WERI-Rb-1 (cell line): ENCODE measurements around the gene PMFBP1.
"Not testable (repeated sequence)": the region's sequence is repeated elsewhere in the genome, so short reads cannot be mapped to it uniquely, and the experiment has no call there.

Source experiments
- DNase-seq: peaks from one replicate; pipeline ENCODE4 v3.0.0-alpha.2; 2020
- H3K27ac ChIP-seq: fragments of 250-450 bp; sonication (Bioruptor Pico); 2 replicates; pipeline ENCODE4 v1.5.1; 2020; ENCODE audit warnings: mild to moderate bottlenecking, moderate library complexity
- H3K27me3 ChIP-seq: fragments of 250-450 bp; sonication (Bioruptor Pico); 2 replicates; pipeline ENCODE4 v1.5.1; 2021; ENCODE audit warnings: mild to moderate bottlenecking, low read depth, moderate library complexity; ENCODE audit not compliant: insufficient read depth, severe bottlenecking
- H3K36me3 ChIP-seq: fragments of 250-450 bp; sonication (Bioruptor Pico); 2 replicates; pipeline ENCODE4 v1.5.1; 2020; ENCODE audit warnings: mild to moderate bottlenecking, moderate library complexity
- H3K4me3 ChIP-seq: 2 replicates; pipeline ENCODE4 v1.5.1; 2011; ENCODE audit warnings: low read depth, mild to moderate bottlenecking, control low read depth, low read length
- H3K9me3 ChIP-seq: fragments of 250-450 bp; sonication (Bioruptor Pico); 2 replicates; pipeline ENCODE4 v1.5.1; 2021; ENCODE audit warnings: mild to moderate bottlenecking, moderate library complexity; ENCODE audit not compliant: severe bottlenecking
- TF ChIP-seq, protein P1 (sequence below): IDR thresholded peaks from 2 replicates; pipeline ENCODE4 v1.5.1; 2011; ENCODE audit warnings: low read depth, mild to moderate bottlenecking, control low read depth, inconsistent platforms, low read length

Gene PMFBP1

DNA sequence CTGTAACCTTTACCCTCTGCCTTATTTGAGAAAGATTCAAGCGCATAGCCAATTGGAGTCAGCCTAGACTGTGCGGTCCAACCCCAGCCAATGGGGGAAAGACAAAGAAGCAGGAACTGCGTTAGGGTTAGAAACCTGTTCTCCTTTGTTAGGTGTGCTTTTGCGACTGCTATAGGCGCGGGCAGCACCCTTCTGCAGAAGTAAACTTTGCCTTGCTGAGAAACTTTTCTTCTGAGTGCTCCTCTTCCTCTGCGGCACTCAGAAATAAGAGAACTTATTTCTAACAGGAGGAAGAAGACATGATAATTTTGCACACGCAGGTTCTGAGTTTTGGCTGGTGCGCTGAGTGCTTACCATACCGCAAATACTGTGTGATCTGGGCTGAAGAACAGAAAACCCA lies 87.5 kb downstream of the PMFBP1 start:
- TF ChIP-seq, protein P1, sequence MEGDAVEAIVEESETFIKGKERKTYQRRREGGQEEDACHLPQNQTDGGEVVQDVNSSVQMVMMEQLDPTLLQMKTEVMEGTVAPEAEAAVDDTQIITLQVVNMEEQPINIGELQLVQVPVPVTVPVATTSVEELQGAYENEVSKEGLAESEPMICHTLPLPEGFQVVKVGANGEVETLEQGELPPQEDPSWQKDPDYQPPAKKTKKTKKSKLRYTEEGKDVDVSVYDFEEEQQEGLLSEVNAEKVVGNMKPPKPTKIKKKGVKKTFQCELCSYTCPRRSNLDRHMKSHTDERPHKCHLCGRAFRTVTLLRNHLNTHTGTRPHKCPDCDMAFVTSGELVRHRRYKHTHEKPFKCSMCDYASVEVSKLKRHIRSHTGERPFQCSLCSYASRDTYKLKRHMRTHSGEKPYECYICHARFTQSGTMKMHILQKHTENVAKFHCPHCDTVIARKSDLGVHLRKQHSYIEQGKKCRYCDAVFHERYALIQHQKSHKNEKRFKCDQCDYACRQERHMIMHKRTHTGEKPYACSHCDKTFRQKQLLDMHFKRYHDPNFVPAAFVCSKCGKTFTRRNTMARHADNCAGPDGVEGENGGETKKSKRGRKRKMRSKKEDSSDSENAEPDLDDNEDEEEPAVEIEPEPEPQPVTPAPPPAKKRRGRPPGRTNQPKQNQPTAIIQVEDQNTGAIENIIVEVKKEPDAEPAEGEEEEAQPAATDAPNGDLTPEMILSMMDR = no peak

DNA sequence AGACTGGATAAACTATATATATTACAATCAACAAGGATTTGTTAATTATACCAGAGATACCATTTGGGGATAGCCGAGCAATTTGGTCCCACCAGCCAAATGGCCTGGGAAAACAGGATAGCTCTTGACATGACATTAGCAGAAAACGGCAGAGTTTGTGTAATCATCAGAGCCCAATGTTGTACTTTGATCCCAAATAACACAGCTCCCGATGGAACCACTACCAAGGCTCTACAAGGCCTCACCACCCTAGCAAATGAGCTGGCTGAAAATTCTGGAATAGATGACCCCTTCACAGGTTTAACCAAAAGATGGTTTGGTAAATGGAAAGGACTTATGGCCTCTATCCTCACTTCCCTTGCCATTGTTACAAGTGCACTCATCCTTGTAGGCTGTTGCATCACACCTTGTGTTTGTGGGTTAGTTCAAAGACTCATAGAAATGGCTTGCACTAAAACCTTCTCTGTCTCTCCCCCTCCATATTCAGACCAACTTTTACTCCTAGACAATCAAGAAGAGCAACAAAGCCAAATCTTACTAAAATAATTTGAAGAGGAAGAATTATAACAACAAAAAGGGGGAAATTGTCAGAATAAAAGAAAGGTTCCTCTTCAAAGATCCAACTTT lies 88.1 kb downstream of the PMFBP1 start:
- TF ChIP-seq, protein P1 = no peak
- peaks cover 40% of the 10 kb centered on the region for H3K36me3 ChIP-seq
- no peak overlapping the region for H3K4me3 ChIP-seq
- H3K27ac ChIP-seq = no peak overlapping the region
- H3K27me3 ChIP-seq = no peaks in the 10 kb centered on the region
- H3K9me3 ChIP-seq = peaks cover 2% of the 10 kb centered on the region
- no peak for DNase-seq

More for the DNA sequence above, 87.5 kb downstream of the PMFBP1 start:
- no peaks in the 10 kb centered on the region for H3K27me3 ChIP-seq
- no peak for DNase-seq
- peaks cover 45% of the 10 kb centered on the region for H3K36me3 ChIP-seq
- peaks cover 2% of the 10 kb centered on the region for H3K9me3 ChIP-seq
- no peak overlapping the region for H3K27ac ChIP-seq
- H3K4me3 ChIP-seq = no peak overlapping the region

DNA sequence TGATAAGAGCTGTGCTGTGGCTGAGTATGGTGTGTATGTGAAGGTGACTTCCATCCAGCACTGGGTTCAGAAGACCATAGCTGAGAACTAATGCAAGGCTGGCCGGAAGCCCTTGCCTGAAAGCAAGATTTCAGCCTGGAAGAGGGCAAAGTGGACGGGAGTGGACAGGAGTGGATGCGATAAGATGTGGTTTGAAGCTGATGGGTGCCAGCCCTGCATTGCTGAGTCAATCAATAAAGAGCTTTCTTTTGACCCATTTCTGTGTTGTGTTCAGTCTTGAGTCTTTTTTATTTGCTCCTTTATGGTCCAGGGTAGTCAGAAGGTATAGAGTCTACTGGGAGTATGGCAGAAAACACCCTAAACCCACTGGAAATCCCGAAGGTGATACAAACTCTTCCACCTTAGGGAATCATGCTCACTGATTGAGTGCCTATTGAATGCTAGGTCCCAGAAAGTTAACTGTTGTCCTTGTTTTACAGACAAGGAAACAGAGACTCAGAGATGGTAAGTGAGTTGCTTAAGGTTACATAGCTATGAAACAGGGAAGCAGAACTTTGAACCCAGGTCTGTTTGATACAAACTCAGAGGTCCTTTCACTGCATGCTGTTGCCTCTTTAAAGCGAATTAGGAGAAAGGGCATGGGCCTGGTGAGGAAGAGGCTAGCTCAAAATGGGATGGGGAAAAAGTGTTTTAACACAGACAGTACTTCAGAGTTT lies 94.8 kb downstream of the PMFBP1 start:
- not testable (repeated sequence) for H3K27me3 ChIP-seq, H3K9me3 ChIP-seq, H3K4me3 ChIP-seq, DNase-seq, H3K36me3 ChIP-seq, H3K27ac ChIP-seq

DNA sequence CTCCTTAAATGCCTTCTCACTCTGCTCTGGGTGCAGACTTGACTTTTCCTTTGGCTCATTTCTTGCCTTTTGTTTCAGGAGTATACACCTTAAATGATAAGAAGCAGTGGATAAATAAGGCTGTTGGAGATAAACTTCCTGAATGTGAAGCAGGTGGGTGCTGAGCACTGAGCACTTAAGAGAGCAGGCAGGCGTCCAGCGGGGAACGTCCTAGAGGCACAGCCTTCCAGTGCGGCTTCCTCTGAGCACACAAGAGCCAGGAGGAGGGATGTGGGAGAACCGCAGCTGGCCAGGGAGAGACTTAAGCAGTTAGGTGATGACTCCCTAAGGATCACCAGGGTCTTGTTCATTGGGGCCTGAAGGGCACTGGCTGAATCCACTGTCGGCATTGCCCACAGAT lies 96.9 kb downstream of the PMFBP1 start:
- DNase-seq, H3K27ac ChIP-seq, H3K36me3 ChIP-seq, H3K9me3 ChIP-seq, H3K4me3 ChIP-seq, H3K27me3 ChIP-seq: not testable (repeated sequence)

DNA sequence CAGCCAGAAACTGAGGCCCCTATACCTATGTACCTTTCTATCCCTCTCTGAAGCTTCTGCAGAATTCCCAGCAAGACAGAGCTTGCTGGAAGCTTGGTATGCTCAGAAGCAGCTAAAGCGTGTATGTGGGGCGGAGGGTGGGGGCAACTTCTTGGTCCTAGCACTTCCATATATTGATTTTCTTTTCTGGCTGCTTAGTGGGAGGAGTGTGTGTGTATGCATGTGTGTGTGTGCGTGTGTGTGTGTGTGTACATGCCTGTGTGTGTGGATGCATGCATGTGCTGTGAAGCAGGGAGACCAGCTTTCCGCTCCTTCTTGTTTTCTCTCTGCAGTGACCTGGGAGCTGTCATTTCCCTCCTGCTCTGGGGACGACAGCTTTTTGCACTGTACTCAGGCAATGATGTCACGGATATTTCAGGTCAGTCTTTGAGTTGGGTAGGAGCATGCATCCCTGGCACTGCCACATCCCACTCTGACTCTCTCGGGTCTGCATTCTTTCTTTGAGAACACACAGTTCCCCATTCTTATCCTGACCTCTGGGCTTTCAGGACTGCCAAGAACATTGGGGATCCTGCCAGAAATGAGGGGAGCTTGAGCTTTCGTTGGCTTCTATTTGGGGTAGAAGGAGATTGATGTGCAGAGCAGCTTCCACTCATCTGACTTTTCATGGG lies 98.3 kb downstream of the PMFBP1 start:
- H3K36me3 ChIP-seq = no peaks in the 10 kb centered on the region
- no peaks in the 10 kb centered on the region for H3K9me3 ChIP-seq
- H3K27ac ChIP-seq = no peak overlapping the region
- no peaks in the 10 kb centered on the region for H3K27me3 ChIP-seq
- no peak overlapping the region for H3K4me3 ChIP-seq
- TF ChIP-seq, protein P1 = no peak
- no peak for DNase-seq

DNA sequence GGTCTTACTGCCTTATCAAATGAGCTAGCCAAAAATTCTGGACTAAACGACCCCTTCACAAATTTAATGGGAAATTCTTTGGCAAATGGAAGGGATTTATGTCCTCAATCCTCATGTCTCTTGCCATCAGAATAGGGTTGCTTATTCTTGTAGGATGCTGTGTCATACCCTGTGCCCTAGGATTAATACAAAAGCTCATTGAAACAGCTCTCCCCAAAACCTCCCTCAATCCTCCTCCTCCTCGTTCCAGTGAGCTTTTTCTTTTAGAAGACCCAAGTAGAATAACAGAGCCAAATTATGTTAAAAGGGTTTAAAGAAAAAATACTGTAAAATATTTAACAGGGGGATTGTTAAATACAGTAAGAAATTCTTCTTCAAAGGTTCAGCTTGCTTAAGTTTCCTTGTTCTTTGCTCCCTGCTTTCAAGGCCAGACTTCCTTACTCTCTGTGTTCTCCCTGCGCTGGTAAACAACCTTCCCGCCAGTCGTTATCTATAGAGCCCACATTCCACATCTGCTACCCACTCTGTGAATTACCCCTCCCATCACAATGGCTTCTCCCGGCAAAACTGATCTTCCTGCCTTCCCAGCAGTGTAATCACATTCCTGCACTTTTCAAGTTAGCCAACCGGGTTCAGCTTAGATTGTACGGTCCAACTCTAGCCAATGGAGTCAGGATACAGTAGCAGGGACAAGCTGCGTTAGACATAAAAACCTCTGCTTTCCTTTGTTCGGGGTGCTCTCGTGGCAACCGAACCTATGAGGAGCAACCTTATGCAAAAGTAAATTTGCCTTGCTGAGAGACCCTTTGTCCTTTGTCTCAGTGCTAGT lies 99.2 kb downstream of the PMFBP1 start:
- TF ChIP-seq, protein P1 = no peak
- no peak for DNase-seq
- Histone ChIP-seq H3K27me3 (no peaks in the 10 kb centered on the region), H3K36me3 (no peaks in the 10 kb centered on the region), H3K27ac (no peak overlapping the region), H3K9me3 (no peaks in the 10 kb centered on the region), H3K4me3 (no peak overlapping the region)
